GM10266 (cell line): Measurements from ENCODE around the gene THEM5.

Experiments used
- DNase-seq: peaks from one replicate; pipeline ENCODE4 v3.0.0; 2012; ENCODE audit errors: extremely low spot score
- CTCF ChIP-seq: IDR thresholded peaks from 2 replicates; pipeline ENCODE4 v1.5.1; 2012; ENCODE audit warnings: mild to moderate bottlenecking, low read depth; ENCODE audit not compliant: control insufficient read depth, insufficient read depth; ENCODE audit errors: missing control alignments

Gene THEM5

GRCh38 chr1:151798571-151798970, 54.9 kb downstream of the THEM5 start:
- TF ChIP-seq CTCF, result no peak

More at GRCh38 chr1:151798571-151798970, 54.9 kb downstream of the THEM5 start:
- no peak for DNase-seq
